Breast epithelium (tissue), 3 donors: Measurements from ENCODE around the gene EIF2S2.
"Not testable (repeated sequence)": the region's sequence is repeated elsewhere in the genome, so short reads cannot be mapped to it uniquely, and the experiment has no call there.

Source experiments
- CTCF ChIP-seq, 3 donors: fragments of 450-650 bp; IDR thresholded peaks; one replicate each; pipeline ENCODE4 v1.5.1; 2016 to 2017; ENCODE audit warnings: antibody characterized with exemption in 3 of 3, mild to moderate bottlenecking in 3 of 3, moderate library complexity in 3 of 3
- POLR2A ChIP-seq: fragments of 450-650 bp; IDR thresholded peaks from one replicate; pipeline ENCODE4 v1.6.1; 2016; ENCODE audit warnings: antibody characterized with exemption, mild to moderate bottlenecking, moderate library complexity
- POLR2AphosphoS5 ChIP-seq, 3 donors: sonication (generic); formaldehyde crosslinking; IDR thresholded peaks; one replicate each; pipeline ENCODE4 v1.6.1; 2017; ENCODE audit warnings: antibody characterized with exemption in 3 of 3

GRCh38 chr20:34133365-34133860 lies 21.4 kb upstream of the EIF2S2 start:
- not testable (repeated sequence) for TF ChIP-seq CTCF (IDR thresholded peaks at IDR 0.05); POLR2A; POLR2AphosphoS5 (IDR thresholded peaks at IDR 0.05)
